Mesothelial cell of epicardium (in vitro differentiated cells): ENCODE data around the gene TBC1D32. TPM values are rescaled to one million over a fixed set of nuclear protein-coding genes. Genes with fewer than 3 reads are reported as not detected.
"Not testable (repeated sequence)": the region's sequence is repeated elsewhere in the genome, so short reads cannot be mapped to it uniquely, and the experiment has no call there.

Experiments used
- DNase-seq, 2 experiments: peaks; one replicate each; pipeline ENCODE4 v3.0.0; 2021; ENCODE audit warnings: low spot score in 2 of 2; ENCODE audit not compliant: unreplicated experiment in 2 of 2
- H3K27ac Mint-ChIP-seq: 2 replicates; pipeline ENCODE4 v1.8.0; 2021; ENCODE audit warnings: mixed read lengths
- H3K27me3 Mint-ChIP-seq: 2 replicates; pipeline ENCODE4 v1.8.0; 2021; ENCODE audit warnings: low read depth, mixed read lengths
- H3K36me3 Mint-ChIP-seq: 2 replicates; pipeline ENCODE4 v1.8.0; 2021; ENCODE audit warnings: mixed read lengths
- H3K4me1 Mint-ChIP-seq: 2 replicates; pipeline ENCODE4 v1.8.0; 2021; ENCODE audit warnings: mixed read lengths
- H3K4me3 Mint-ChIP-seq: 2 replicates; pipeline ENCODE4 v1.8.0; 2021; ENCODE audit warnings: mild to moderate bottlenecking, moderate library complexity, mixed read lengths
- H3K9me3 Mint-ChIP-seq: 2 replicates; pipeline ENCODE4 v1.8.0; 2021; ENCODE audit warnings: mixed read lengths
- total RNA-seq: library from RNA; stranded (reverse); gene quantifications from 3 replicates; pipeline ENCODE4 v1.2.1, GENCODE V29; 2021
- TF ChIP-seq, protein P1 (sequence below): fragments of 200-600 bp; sonication (generic); IDR thresholded peaks from one replicate; pipeline ENCODE4 v1.5.0; 2021; ENCODE audit warnings: antibody characterized with exemption; ENCODE audit not compliant: unreplicated experiment

TBC1D32 gene
- total RNA-seq, 1 donor from 2014 or later: 30.1 TPM

DNA sequence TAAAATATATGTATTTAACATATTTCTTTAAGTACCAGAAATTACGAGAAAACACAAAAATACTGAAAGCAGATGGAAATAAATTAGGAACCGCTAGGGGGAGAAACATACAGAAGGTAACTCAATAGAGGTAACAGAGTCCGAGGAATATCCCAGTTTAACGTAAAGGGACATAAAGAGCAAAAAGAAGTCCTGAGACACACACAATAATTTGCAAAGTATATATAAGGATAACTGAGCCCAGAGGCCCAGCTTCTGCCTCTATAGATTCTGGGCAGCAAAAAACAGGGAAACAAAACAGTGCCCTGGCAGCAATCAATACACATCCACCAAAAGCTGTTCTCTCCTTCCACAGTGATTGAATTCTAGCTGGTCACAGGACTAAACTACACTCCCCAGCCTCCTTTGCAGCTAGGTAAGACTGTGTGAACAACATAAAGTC is 15.1 kb downstream of the TBC1D32 start:
- H3K36me3 Mint-ChIP-seq: peaks cover 9% of the 10 kb centered on the region
- no peaks in the 10 kb centered on the region for H3K27me3 Mint-ChIP-seq
- H3K9me3 Mint-ChIP-seq: no peaks in the 10 kb centered on the region
- DNase-seq: no peak
- peaks cover 1% of the 10 kb centered on the region for H3K4me1 Mint-ChIP-seq
- H3K27ac Mint-ChIP-seq: no peak overlapping the region
- TF ChIP-seq, protein P1, sequence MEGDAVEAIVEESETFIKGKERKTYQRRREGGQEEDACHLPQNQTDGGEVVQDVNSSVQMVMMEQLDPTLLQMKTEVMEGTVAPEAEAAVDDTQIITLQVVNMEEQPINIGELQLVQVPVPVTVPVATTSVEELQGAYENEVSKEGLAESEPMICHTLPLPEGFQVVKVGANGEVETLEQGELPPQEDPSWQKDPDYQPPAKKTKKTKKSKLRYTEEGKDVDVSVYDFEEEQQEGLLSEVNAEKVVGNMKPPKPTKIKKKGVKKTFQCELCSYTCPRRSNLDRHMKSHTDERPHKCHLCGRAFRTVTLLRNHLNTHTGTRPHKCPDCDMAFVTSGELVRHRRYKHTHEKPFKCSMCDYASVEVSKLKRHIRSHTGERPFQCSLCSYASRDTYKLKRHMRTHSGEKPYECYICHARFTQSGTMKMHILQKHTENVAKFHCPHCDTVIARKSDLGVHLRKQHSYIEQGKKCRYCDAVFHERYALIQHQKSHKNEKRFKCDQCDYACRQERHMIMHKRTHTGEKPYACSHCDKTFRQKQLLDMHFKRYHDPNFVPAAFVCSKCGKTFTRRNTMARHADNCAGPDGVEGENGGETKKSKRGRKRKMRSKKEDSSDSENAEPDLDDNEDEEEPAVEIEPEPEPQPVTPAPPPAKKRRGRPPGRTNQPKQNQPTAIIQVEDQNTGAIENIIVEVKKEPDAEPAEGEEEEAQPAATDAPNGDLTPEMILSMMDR: peak; percentile 67
- peak overlapping the region; percentile 39 for H3K4me3 Mint-ChIP-seq

DNA sequence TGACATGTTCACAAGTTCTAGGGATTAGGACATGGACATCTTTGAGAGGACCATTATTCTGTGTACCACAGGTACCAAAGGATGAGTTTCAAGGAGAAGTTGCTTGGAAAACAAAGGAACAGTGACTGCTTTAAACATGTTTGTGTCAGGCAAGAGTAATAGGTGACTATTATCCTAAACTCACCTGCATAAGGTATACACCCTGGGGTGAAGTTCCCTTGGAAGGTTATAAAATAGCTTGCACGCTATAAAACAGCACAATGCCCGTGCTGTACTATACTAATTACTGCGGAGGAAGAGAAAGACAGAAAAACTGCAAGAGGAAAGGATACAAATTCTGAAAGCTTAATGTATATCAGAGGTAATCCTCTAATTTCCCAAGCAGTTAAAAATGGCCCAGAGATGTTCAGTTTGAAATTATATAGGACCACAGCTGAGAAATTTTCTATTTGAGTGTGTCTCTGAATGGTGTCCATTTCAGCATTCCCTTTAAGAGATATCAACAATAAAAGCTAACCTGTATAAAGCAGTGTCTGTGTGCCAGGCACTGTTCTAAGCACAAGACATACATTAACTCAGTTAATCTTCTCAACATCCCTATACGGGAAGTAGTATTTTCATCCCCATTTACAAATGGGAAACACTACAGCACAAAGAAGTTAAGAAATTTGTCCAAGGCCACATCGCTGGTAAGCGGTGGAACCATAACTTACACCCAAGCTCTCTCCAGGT is 19.7 kb downstream of the TBC1D32 start:
- no peak overlapping the region for H3K4me3 Mint-ChIP-seq
- no peaks in the 10 kb centered on the region for H3K9me3 Mint-ChIP-seq
- H3K27me3 Mint-ChIP-seq: no peaks in the 10 kb centered on the region
- H3K36me3 Mint-ChIP-seq: peaks cover 11% of the 10 kb centered on the region
- DNase-seq: no peak
- TF ChIP-seq, protein P1: no peak
- H3K27ac Mint-ChIP-seq: no peak overlapping the region
- H3K4me1 Mint-ChIP-seq: peaks cover 15% of the 10 kb centered on the region

DNA sequence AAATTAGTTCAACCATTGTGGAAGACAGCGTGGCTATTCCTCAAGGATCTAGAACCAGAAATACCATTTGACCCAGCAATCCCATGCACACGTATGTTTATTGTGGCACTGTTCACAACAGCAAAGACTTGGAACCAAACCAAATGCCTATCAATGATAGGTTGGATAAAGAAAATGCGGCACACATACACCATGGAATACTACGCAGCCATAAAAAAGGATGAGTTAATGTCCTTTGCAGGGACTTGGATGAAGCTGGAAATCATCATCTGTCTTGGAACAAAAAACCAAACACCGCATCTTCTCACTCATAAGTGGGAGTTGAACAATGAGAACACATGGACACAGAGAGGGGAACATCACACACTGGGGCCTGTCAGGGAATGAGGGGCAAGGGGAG is 22.5 kb downstream of the TBC1D32 start:
- H3K4me1 Mint-ChIP-seq: peaks cover 14% of the 10 kb centered on the region
- H3K27ac Mint-ChIP-seq, H3K4me3 Mint-ChIP-seq, DNase-seq, H3K27me3 Mint-ChIP-seq, H3K9me3 Mint-ChIP-seq: not testable (repeated sequence)
- H3K36me3 Mint-ChIP-seq: peaks cover 11% of the 10 kb centered on the region

DNA sequence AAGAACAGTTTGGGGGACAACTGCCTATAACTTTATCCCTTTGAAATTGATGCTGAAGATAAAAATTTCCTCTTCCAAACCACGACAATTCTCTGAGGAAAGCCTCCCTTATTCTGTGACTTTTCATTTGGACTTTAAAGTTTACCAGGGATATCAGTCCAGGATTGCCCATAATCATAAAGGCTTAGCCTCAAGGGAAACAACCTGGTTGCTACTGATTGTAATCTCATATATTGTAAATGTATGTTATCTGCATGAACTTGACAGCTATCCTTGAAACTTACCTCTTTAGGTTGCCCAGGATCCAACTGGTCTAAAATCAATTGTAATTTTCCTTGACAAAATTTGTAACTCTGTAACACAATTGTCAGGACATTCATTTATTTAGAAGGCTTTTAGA is 23.8 kb downstream of the TBC1D32 start:
- TF ChIP-seq, protein P1: no peak
- Mint-ChIP-seq H3K4me3 (no peak overlapping the region), H3K27me3 (no peaks in the 10 kb centered on the region), H3K9me3 (no peaks in the 10 kb centered on the region), H3K36me3 (peaks cover 11% of the 10 kb centered on the region), H3K27ac (peak overlapping the region; percentile 77), H3K4me1 (peaks cover 14% of the 10 kb centered on the region)
- DNase-seq: no peak

DNA sequence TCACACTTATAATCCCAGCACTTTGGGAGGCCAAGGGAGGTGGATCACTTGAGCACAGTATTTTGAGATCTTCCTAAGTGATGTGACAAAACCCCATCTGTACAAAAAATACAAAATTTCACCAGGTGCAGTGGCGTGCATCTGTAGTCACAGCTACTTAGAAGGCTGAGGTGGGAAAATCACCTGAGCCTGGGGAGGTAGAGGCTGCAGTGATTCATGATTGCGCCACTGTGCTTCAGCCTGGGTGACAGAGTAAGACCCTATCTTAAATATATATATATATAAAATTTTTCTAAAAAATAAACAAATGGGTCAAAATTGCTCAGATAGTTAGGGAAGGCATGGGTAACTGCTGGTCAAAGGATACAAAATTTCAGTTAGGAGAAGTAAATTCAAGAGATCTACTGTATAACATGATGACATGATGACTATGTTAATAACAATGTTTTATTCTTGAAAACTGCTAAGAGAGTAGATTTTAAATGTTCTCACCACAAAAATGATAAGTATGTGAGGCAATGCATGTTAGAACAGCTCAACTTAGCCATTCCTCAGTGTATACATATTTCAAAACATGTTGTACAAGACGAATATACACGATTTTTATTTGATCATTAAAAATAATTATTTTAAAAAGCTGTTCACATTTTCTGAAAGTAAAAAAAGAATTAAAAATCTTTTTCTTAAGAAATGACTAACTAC is 24.4 kb downstream of the TBC1D32 start:
- H3K36me3 Mint-ChIP-seq: peaks cover 11% of the 10 kb centered on the region
- H3K9me3 Mint-ChIP-seq: no peaks in the 10 kb centered on the region
- H3K4me3 Mint-ChIP-seq: no peak overlapping the region
- no peaks in the 10 kb centered on the region for H3K27me3 Mint-ChIP-seq
- TF ChIP-seq, protein P1: no peak
- peak overlapping the region; percentile 31 for H3K27ac Mint-ChIP-seq
- no peak for DNase-seq
- H3K4me1 Mint-ChIP-seq: peaks cover 14% of the 10 kb centered on the region

DNA sequence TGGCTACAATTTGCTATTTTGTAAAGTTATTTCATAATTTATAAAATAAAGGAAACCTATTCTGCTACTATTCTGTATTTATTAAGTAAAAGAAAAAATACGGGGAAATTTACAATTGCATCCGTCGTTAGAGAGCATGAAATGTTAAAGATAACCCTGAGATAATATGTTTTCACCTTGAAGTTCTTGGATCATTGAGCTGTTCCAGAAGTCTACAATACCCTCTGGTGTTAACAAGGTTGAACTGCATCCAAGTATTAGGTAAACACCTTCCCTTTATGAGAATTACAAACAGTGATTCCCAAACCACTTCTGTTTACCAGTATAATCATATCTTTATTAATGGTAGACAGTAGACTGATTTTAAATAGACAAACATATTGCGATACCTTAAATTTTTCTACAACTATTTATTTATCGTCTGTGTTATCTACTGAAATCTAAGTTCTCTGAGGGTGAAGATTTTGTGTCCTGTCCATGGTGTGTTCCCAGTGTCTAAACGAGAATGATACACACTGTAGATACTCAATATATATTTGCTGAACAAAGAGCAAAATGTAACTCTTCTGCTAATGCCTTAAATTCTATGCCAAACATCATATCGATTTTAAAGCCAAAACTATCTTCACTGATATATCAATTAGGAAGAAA is 28.2 kb downstream of the TBC1D32 start:
- TF ChIP-seq, protein P1: peak; percentile 51
- Mint-ChIP-seq H3K36me3 (peaks cover 3% of the 10 kb centered on the region), H3K27ac (no peak overlapping the region), H3K4me3 (no peak overlapping the region), H3K27me3 (no peaks in the 10 kb centered on the region), H3K4me1 (peaks cover 11% of the 10 kb centered on the region), H3K9me3 (no peaks in the 10 kb centered on the region)
- no peak for DNase-seq
